ENCODE data around the gene CLP1.

Gene CLP1

GRCh38 chr11:57640068-57640800, 17.3 kb upstream of the CLP1 start:
- H3K4me3 ChIP-seq (ENCODE audit: low read depth, low read length), result peak overlapping the region; percentile 84
- no peak for TF ChIP-seq CTCF (IDR thresholded peaks at IDR 0.05; ENCODE audit: low read depth, low read length)

GRCh38 chr11:57641011-57641807, 16.4 kb upstream of the CLP1 start:
- H3K4me3 ChIP-seq (ENCODE audit: low read depth, low read length), result no peak overlapping the region
- peak; percentile 28; the same call in 1 of the 2 replicates for TF ChIP-seq CTCF (IDR thresholded peaks at IDR 0.05; ENCODE audit: low read depth, low read length)

- no peak overlapping the region for H3K4me3 ChIP-seq (ENCODE audit: low read depth, low read length)
- TF ChIP-seq CTCF (IDR thresholded peaks at IDR 0.05; ENCODE audit: low read depth, low read length), result no peak
These were observed 13.8 kb upstream of the CLP1 start for GRCh38 chr11:57643802-57644201.

- H3K4me3 ChIP-seq (ENCODE audit: low read depth, low read length), result no peak overlapping the region
- peak; percentile 71 for TF ChIP-seq CTCF (IDR thresholded peaks at IDR 0.05; ENCODE audit: low read depth, low read length)
These were observed 12.5 kb upstream of the CLP1 start for GRCh38 chr11:57644748-57645688.

- no peak for TF ChIP-seq CTCF (IDR thresholded peaks at IDR 0.05; ENCODE audit: low read depth, low read length)
- no peak overlapping the region for H3K4me3 ChIP-seq (ENCODE audit: low read depth, low read length)
These were observed 11.9 kb upstream of the CLP1 start for GRCh38 chr11:57645689-57646085.

GRCh38 chr11:57646194-57646798, 11.3 kb upstream of the CLP1 start:
- H3K4me3 ChIP-seq (ENCODE audit: low read depth, low read length), result no peak overlapping the region
- TF ChIP-seq CTCF (IDR thresholded peaks at IDR 0.05; ENCODE audit: low read depth, low read length), result no peak

Measured in WI38 (cell line).